Measurements from ENCODE around the gene ZNF865. TPM values are rescaled to one million over a fixed set of nuclear protein-coding genes. Genes with fewer than 3 reads are reported as not detected.
A peak's percentile ranks its signal among the peaks of the same experiment; 100 is the strongest.

ZNF865 gene
- total and polyA plus RNA-seq, 10 of the 15 experiments (the other 5 are each of a cell fraction or from before 2014, with no cell fraction given): 0.02 to 18.3 (median 0.90) TPM

- Histone ChIP-seq H3K27me3 (replicated peaks in 1 of 2; ENCODE audit: control insufficient read depth in 2 of 2, insufficient read depth in 2 of 2, low read length in 1 of 2) (no peaks in the 10 kb centered on the region), H3K4me1 (ENCODE audit: control insufficient read depth, insufficient read depth, low read length) (peaks cover 35% of the 10 kb centered on the region), H3K36me3 (ENCODE audit: control insufficient read depth in 2 of 2, insufficient read depth in 2 of 2, low read length in 1 of 2) (0 out of 4 replicates have a peak, but pooled peaks cover 0 to 2% of the 10 kb centered on the region in 2 experiments), H3K4me3 (peak overlapping the region; percentile 95), H2AFZ (ENCODE audit: control insufficient read depth, low read depth, low read length) (peak overlapping the region; percentile 4; the same call in 1 of the 2 replicates), H3K79me2 (ENCODE audit: control insufficient read depth, insufficient read depth, low read length) (peaks cover 61% of the 10 kb centered on the region), H3K9ac (ENCODE audit: control insufficient read depth, insufficient read depth, low read length) (peak overlapping the region; percentile 86), H3K9me3 (replicated peaks; ENCODE audit: control insufficient read depth, insufficient read depth, low read length) (no peaks in the 10 kb centered on the region), H4K20me1 (ENCODE audit: control insufficient read depth, insufficient read depth) (no peaks in the 10 kb centered on the region), H3K27ac (ENCODE audit: control insufficient read depth, insufficient read depth) (peak overlapping the region; percentile 64), H3K4me2 (ENCODE audit: control insufficient read depth, insufficient read depth) (peak overlapping the region; percentile 97)
- POLR2A ChIA-PET: interaction anchor here (0.6 to 2.0 kb wide), 7 partner anchors 8 to 1314 kb away, joined by 3 to 11 read pairs (median 5); partner anchors contain the start of genes FIZ1 and ZNF524
- no TSS peak for BruUV-seq (replicated peaks)
- WGBS (ENCODE audit: insufficient coverage, insufficient replicate concordance, low lambda C conversion rate, missing lambda C conversion rate): under 1% methylated on average over 19 of the region's 25 CpGs
- intact Hi-C loops (cut with micrococcal nuclease; ENCODE audit: unreplicated experiment): loop anchor here (5.0 kb wide), 2 partner anchors 36 to 39 kb away; partner anchors contain the start of genes EPN1 and ZNF524
- CTCF ChIA-PET: interaction anchor here (1.0 to 1.8 kb wide), 2 partner anchors 9 to 127 kb away, joined by 3 to 17 read pairs; no protein-coding TSS in a partner anchor
- in situ Hi-C loops (cut with MboI): no loop called here
- DNase-seq (ENCODE audit: low read depth, low spot score) (no peak), FAIRE-seq (no peak), ATAC-seq (no peak; the same call in 2 of the 3 replicates)
- RAD21 ChIA-PET (ENCODE audit: unreplicated experiment): interaction anchor here (1.9 to 2.4 kb wide), 2 partner anchors 9 to 13 kb away, joined by 10 to 18 read pairs; partner anchors contain the start of gene U2AF2
- SMC1A ChIA-PET (ENCODE audit: uncharacterized antibody, unreplicated experiment): interaction anchor here (1.5 to 1.7 kb wide), 2 partner anchors 9 to 13 kb away, joined by 4 read pairs; partner anchors contain the start of gene U2AF2
- TF ChIP-seq ATF3 (IDR thresholded peaks at IDR 0.05; ENCODE audit: borderline replicate concordance, extremely low read depth, low read depth, low read length) (no peak), ETV6 (conservative IDR thresholded peaks at IDR 0.05 in 1 of 2, IDR thresholded peaks at IDR 0.05 in 1 of 2; ENCODE audit: borderline replicate concordance in 1 of 2, low read depth in 1 of 2) (no peak), SREBF2 (IDR thresholded peaks at IDR 0.05; ENCODE audit: low read length) (no peak), RELB (IDR thresholded peaks at IDR 0.05; ENCODE audit: low read depth) (peak; percentile 15; the same call in 1 of the 2 replicates), NFXL1 (IDR thresholded peaks at IDR 0.05; ENCODE audit: borderline replicate concordance) (no peak), SMAD5 (IDR thresholded peaks at IDR 0.05; ENCODE audit: low read depth) (0 out of 2 replicates have a peak, but pooled peaks have one; percentile 37), ZNF217 (IDR thresholded peaks at IDR 0.05) (no peak), RBBP5 (conservative IDR thresholded peaks at IDR 0.05) (no peak), SIX5 (IDR thresholded peaks at IDR 0.05; ENCODE audit: low read depth, low read length, severe bottlenecking) (no peak), IKZF1 (conservative IDR thresholded peaks at IDR 0.05) (no peak), ZBTB40 (IDR thresholded peaks at IDR 0.05; ENCODE audit: borderline replicate concordance) (no peak; the same call in 1 of the 2 replicates), PBX3 (IDR thresholded peaks at IDR 0.05; ENCODE audit: insufficient replicate concordance, low read depth, low read length) (peak; percentile 5), KLF5 (IDR thresholded peaks at IDR 0.05; ENCODE audit: partially characterized antibody) (no peak), SUPT20H (IDR thresholded peaks at IDR 0.05; ENCODE audit: borderline replicate concordance, control insufficient read depth, low read depth, low read length) (no peak)
These were observed 36.1 kb downstream of the ZNF865 start for GRCh38 chr19:55641426-55642152.
